ENCODE results near the gene MED12L.

The MED12L gene

GRCh38 chr3:151314137-151314536, 228.7 kb downstream of the MED12L start:
- Histone ChIP-seq H3K79me2 (ENCODE audit: low read length) (no peaks in the 10 kb centered on the region), H3K9me2 (replicated peaks; ENCODE audit: insufficient read depth, low read length) (no peaks in the 10 kb centered on the region), H3K27ac (ENCODE audit: low read length) (no peak overlapping the region), H2AFZ (ENCODE audit: low read length) (no peak overlapping the region), H3K9me3 (replicated peaks; ENCODE audit: insufficient read depth, low read length) (no peaks in the 10 kb centered on the region), H3K36me3 (replicated peaks; ENCODE audit: insufficient read depth, low read length) (no peaks in the 10 kb centered on the region), H3K27me3 (replicated peaks; ENCODE audit: insufficient read depth, low read length) (no peaks in the 10 kb centered on the region), H3K4me3 (ENCODE audit: low read length) (no peak overlapping the region), H3K4me2 (ENCODE audit: low read depth, low read length) (no peak overlapping the region), H3K4me1 (ENCODE audit: low read length) (no peaks in the 10 kb centered on the region), H3K9ac (ENCODE audit: low read length) (no peak overlapping the region), H4K20me1 (ENCODE audit: insufficient read depth, low read length) (no peaks in the 10 kb centered on the region), H3F3A (ENCODE audit: insufficient read depth, low read length) (no peaks in the 10 kb centered on the region)
- no peak for DNase-seq
- TF ChIP-seq EZH2 (optimal IDR thresholded peaks at IDR 0.05; ENCODE audit: low read depth, low read length) (no peak), EZH2phosphoT487 (IDR thresholded peaks at IDR 0.05; ENCODE audit: low read length) (no peak)
- TF ChIP-seq, protein P1, sequence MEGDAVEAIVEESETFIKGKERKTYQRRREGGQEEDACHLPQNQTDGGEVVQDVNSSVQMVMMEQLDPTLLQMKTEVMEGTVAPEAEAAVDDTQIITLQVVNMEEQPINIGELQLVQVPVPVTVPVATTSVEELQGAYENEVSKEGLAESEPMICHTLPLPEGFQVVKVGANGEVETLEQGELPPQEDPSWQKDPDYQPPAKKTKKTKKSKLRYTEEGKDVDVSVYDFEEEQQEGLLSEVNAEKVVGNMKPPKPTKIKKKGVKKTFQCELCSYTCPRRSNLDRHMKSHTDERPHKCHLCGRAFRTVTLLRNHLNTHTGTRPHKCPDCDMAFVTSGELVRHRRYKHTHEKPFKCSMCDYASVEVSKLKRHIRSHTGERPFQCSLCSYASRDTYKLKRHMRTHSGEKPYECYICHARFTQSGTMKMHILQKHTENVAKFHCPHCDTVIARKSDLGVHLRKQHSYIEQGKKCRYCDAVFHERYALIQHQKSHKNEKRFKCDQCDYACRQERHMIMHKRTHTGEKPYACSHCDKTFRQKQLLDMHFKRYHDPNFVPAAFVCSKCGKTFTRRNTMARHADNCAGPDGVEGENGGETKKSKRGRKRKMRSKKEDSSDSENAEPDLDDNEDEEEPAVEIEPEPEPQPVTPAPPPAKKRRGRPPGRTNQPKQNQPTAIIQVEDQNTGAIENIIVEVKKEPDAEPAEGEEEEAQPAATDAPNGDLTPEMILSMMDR (IDR thresholded peaks at IDR 0.05; ENCODE audit: low read length): no peak

- Histone ChIP-seq H3K79me2 (ENCODE audit: low read length) (no peaks in the 10 kb centered on the region), H3K4me1 (ENCODE audit: low read length) (no peaks in the 10 kb centered on the region), H3K27ac (ENCODE audit: low read length) (no peak overlapping the region), H4K20me1 (ENCODE audit: insufficient read depth, low read length) (no peaks in the 10 kb centered on the region), H3F3A (ENCODE audit: insufficient read depth, low read length) (no peaks in the 10 kb centered on the region), H3K27me3 (replicated peaks; ENCODE audit: insufficient read depth, low read length) (no peaks in the 10 kb centered on the region), H3K9me2 (replicated peaks; ENCODE audit: insufficient read depth, low read length) (no peaks in the 10 kb centered on the region), H3K4me2 (ENCODE audit: low read depth, low read length) (no peak overlapping the region), H3K36me3 (replicated peaks; ENCODE audit: insufficient read depth, low read length) (no peaks in the 10 kb centered on the region), H3K4me3 (ENCODE audit: low read length) (no peak overlapping the region), H3K9ac (ENCODE audit: low read length) (no peak overlapping the region), H3K9me3 (replicated peaks; ENCODE audit: insufficient read depth, low read length) (no peaks in the 10 kb centered on the region), H2AFZ (ENCODE audit: low read length) (no peak overlapping the region)
- TF ChIP-seq EZH2phosphoT487 (IDR thresholded peaks at IDR 0.05; ENCODE audit: low read length): no peak
- no peak for TF ChIP-seq EZH2 (optimal IDR thresholded peaks at IDR 0.05; ENCODE audit: low read depth, low read length)
- TF ChIP-seq, protein P1 (IDR thresholded peaks at IDR 0.05; ENCODE audit: low read length): no peak
- DNase-seq: no peak
Measured at GRCh38 chr3:151314593-151314992, 229.1 kb downstream of the MED12L start.

DNA sequence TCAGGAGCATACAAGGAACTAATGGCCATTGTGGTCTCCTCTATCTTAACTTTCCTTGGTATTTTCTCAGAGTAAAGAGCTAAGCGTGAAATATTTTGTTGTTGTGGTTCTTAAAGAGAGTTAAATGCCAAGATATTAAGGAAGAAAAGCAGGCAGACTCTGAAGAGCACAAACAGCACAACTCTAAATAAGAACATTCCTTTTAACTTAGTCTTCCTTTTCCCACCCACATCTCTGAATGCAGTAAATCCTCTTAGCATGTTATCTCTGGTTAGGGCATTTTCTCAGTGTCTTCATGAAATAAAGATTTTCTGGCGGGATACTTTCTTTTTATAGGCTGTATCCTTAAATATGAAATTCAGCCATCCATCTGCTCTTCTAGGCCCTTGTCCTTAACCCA, 229.7 kb downstream of the MED12L start:
- Histone ChIP-seq H3K9me3 (replicated peaks; ENCODE audit: insufficient read depth, low read length) (no peaks in the 10 kb centered on the region), H4K20me1 (ENCODE audit: insufficient read depth, low read length) (no peaks in the 10 kb centered on the region), H3K4me2 (ENCODE audit: low read depth, low read length) (no peak overlapping the region), H2AFZ (ENCODE audit: low read length) (no peak overlapping the region), H3K27me3 (replicated peaks; ENCODE audit: insufficient read depth, low read length) (no peaks in the 10 kb centered on the region), H3K36me3 (replicated peaks; ENCODE audit: insufficient read depth, low read length) (no peaks in the 10 kb centered on the region), H3K9ac (ENCODE audit: low read length) (no peak overlapping the region), H3F3A (ENCODE audit: insufficient read depth, low read length) (no peaks in the 10 kb centered on the region), H3K79me2 (ENCODE audit: low read length) (no peaks in the 10 kb centered on the region), H3K9me2 (replicated peaks; ENCODE audit: insufficient read depth, low read length) (no peaks in the 10 kb centered on the region), H3K27ac (ENCODE audit: low read length) (no peak overlapping the region), H3K4me1 (ENCODE audit: low read length) (no peaks in the 10 kb centered on the region), H3K4me3 (ENCODE audit: low read length) (no peak overlapping the region)
- TF ChIP-seq EZH2 (optimal IDR thresholded peaks at IDR 0.05; ENCODE audit: low read depth, low read length) (no peak), EZH2phosphoT487 (IDR thresholded peaks at IDR 0.05; ENCODE audit: low read length) (no peak)
- TF ChIP-seq, protein P1 (IDR thresholded peaks at IDR 0.05; ENCODE audit: low read length): no peak
- no peak for DNase-seq
